BLaER1 (cell line): ENCODE data around the gene SPAAR.
"Not testable (repeated sequence)": the region's sequence is repeated elsewhere in the genome, so short reads cannot be mapped to it uniquely, and the experiment has no call there.

ENCODE experiments used
- H3K27ac ChIP-seq: shearing (Covaris generic); formaldehyde crosslinking; 2 replicates; pipeline ENCODE4 v1.8.1; 2022
- H3K27me3 ChIP-seq: shearing (Covaris generic); formaldehyde crosslinking; 2 replicates; pipeline ENCODE4 v1.8.1; 2022
- H3K36me3 ChIP-seq: shearing (Covaris generic); formaldehyde crosslinking; 2 replicates; pipeline ENCODE4 v1.8.1; 2022
- H3K4me1 ChIP-seq: shearing (Covaris generic); formaldehyde crosslinking; 2 replicates; pipeline ENCODE4 v1.8.1; 2022
- H3K4me2 ChIP-seq: shearing (Covaris generic); formaldehyde crosslinking; 2 replicates; pipeline ENCODE4 v1.8.1; 2022
- H3K4me3 ChIP-seq: shearing (Covaris generic); formaldehyde crosslinking; 2 replicates; pipeline ENCODE4 v1.8.1; 2022
- H3K9ac ChIP-seq: shearing (Covaris generic); formaldehyde crosslinking; 2 replicates; pipeline ENCODE4 v1.8.1; 2022
- H3K9me3 ChIP-seq: shearing (Covaris generic); formaldehyde crosslinking; 2 replicates; pipeline ENCODE4 v1.8.1; 2022
- H4K20me1 ChIP-seq: shearing (Covaris generic); formaldehyde crosslinking; 2 replicates; pipeline ENCODE4 v1.8.1; 2022
- Cebpa-rat ChIP-seq: shearing (Covaris generic); IDR thresholded peaks from 2 replicates; pipeline ENCODE4 v1.8.1; 2022

Gene SPAAR

GRCh38 chr9:35933550-35934067 is 24.3 kb downstream of the SPAAR start:
- Histone ChIP-seq H3K4me3 (no peak overlapping the region), H3K9ac (no peak overlapping the region), H4K20me1 (no peaks in the 10 kb centered on the region), H3K9me3 (no peaks in the 10 kb centered on the region), H3K27ac (no peak overlapping the region), H3K4me2 (no peak overlapping the region), H3K4me1 (peaks cover 21% of the 10 kb centered on the region), H3K36me3 (no peaks in the 10 kb centered on the region), H3K27me3 (no peaks in the 10 kb centered on the region)
- no peak for TF ChIP-seq Cebpa-rat

DNA sequence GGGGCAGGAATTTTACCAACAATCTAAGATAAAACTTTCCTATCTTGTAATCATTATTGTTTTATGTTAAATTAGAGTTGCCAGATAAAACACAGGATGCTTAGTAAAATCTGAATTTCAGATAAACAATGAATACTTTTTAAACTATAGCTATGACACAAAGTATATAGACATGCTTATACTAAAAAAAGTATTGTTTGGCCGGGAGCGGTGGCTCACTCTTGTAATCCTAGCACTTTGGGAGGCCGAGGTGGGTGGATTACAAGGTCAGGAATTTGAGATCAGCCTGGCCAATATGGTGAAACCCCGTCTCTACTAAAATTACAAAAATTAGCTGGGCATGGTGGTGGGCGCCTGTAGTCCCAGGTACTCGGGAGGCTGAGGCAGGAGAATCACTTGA is 24.8 kb downstream of the SPAAR start:
- H3K9ac ChIP-seq, H3K4me2 ChIP-seq, H4K20me1 ChIP-seq, H3K27ac ChIP-seq, H3K9me3 ChIP-seq, H3K4me3 ChIP-seq, H3K36me3 ChIP-seq, H3K27me3 ChIP-seq: not testable (repeated sequence)
- peaks cover 25% of the 10 kb centered on the region for H3K4me1 ChIP-seq

DNA sequence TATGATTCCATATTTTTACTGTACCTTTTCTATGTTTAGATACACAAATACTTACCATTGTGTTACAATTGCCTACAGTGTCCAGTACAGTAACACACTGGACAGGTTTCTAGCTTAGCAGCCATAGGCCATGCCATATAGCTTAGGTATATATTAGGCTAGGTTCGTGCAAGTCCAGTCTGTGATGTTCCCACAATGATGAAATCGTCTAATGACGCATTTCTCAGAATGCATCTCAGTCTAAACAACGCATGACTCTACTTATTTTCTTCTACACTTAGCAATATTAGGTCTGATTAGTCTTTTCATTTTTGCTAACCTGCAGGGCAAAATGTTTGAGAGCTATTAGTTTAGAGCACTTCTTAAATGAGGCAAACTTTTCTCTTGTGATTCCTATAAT is 26.0 kb downstream of the SPAAR start:
- peaks cover 37% of the 10 kb centered on the region for H3K4me1 ChIP-seq
- H3K4me3 ChIP-seq, result no peak overlapping the region
- no peak overlapping the region for H3K27ac ChIP-seq
- no peaks in the 10 kb centered on the region for H3K36me3 ChIP-seq
- no peak overlapping the region for H3K9ac ChIP-seq
- H3K27me3 ChIP-seq, result no peaks in the 10 kb centered on the region
- no peak for TF ChIP-seq Cebpa-rat
- no peak overlapping the region for H3K4me2 ChIP-seq
- H3K9me3 ChIP-seq, result no peaks in the 10 kb centered on the region
- no peaks in the 10 kb centered on the region for H4K20me1 ChIP-seq

GRCh38 chr9:35935755-35936509 is 26.6 kb downstream of the SPAAR start:
- Histone ChIP-seq H3K9me3 (no peaks in the 10 kb centered on the region), H3K4me1 (peaks cover 44% of the 10 kb centered on the region), H3K27me3 (no peaks in the 10 kb centered on the region), H3K4me3 (no peak overlapping the region), H3K4me2 (no peak overlapping the region), H3K27ac (no peak overlapping the region), H3K9ac (no peak overlapping the region), H3K36me3 (no peaks in the 10 kb centered on the region), H4K20me1 (no peaks in the 10 kb centered on the region)
- no peak for TF ChIP-seq Cebpa-rat

- Histone ChIP-seq H3K4me1 (peaks cover 52% of the 10 kb centered on the region), H4K20me1 (no peaks in the 10 kb centered on the region), H3K27ac (no peak overlapping the region), H3K4me3 (no peak overlapping the region), H3K4me2 (peak overlapping the region; percentile 53), H3K36me3 (no peaks in the 10 kb centered on the region), H3K9me3 (no peaks in the 10 kb centered on the region), H3K27me3 (no peaks in the 10 kb centered on the region), H3K9ac (no peak overlapping the region)
- no peak for TF ChIP-seq Cebpa-rat
These were observed 27.9 kb downstream of the SPAAR start for GRCh38 chr9:35937227-35937626.

GRCh38 chr9:35938474-35939356 is 29.4 kb downstream of the SPAAR start:
- TF ChIP-seq Cebpa-rat, result no peak
- no peak overlapping the region for H3K4me3 ChIP-seq
- H3K4me2 ChIP-seq, result peak overlapping the region; percentile 53
- peaks cover 52% of the 10 kb centered on the region for H3K4me1 ChIP-seq
- no peaks in the 10 kb centered on the region for H4K20me1 ChIP-seq
- no peak overlapping the region for H3K9ac ChIP-seq
- H3K27me3 ChIP-seq, result no peaks in the 10 kb centered on the region
- H3K36me3 ChIP-seq, result no peaks in the 10 kb centered on the region
- H3K27ac ChIP-seq, result peak overlapping the region; percentile 32; the same call in 1 of the 2 replicates
- H3K9me3 ChIP-seq, result no peaks in the 10 kb centered on the region

DNA sequence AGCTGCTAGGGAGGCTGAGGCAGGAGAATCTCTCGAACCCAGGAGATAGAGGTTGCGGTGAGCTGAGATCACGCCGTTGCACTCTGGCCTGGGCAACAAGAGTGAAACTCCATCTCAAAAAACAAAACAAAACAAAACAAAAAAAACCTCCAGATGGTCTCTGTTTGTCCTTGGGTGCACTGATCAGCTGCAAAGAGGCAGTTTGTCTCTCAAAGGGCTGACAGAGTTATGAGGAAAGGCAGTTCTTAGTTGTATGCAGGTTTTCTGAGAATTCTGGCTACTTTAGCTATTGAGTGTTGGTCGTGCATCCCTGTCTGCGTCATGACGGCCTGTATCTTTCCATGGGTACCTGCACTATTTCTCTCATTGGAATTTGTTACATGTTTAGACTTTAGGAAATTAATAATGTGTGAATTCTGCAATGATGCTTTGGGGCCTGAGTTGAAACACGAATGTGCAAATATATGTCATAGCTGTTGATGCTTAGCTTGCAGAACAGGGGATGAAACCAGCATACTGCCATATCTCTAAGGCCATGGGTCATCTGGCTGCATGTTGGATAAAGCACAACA is 30.5 kb downstream of the SPAAR start:
- Histone ChIP-seq H4K20me1 (no peaks in the 10 kb centered on the region), H3K27me3 (no peaks in the 10 kb centered on the region), H3K4me3 (no peak overlapping the region), H3K9me3 (no peaks in the 10 kb centered on the region), H3K4me2 (peak overlapping the region; percentile 61), H3K4me1 (peaks cover 52% of the 10 kb centered on the region), H3K36me3 (no peaks in the 10 kb centered on the region), H3K9ac (no peak overlapping the region), H3K27ac (peak overlapping the region; percentile 8; the same call in 1 of the 2 replicates)
- TF ChIP-seq Cebpa-rat, result no peak

DNA sequence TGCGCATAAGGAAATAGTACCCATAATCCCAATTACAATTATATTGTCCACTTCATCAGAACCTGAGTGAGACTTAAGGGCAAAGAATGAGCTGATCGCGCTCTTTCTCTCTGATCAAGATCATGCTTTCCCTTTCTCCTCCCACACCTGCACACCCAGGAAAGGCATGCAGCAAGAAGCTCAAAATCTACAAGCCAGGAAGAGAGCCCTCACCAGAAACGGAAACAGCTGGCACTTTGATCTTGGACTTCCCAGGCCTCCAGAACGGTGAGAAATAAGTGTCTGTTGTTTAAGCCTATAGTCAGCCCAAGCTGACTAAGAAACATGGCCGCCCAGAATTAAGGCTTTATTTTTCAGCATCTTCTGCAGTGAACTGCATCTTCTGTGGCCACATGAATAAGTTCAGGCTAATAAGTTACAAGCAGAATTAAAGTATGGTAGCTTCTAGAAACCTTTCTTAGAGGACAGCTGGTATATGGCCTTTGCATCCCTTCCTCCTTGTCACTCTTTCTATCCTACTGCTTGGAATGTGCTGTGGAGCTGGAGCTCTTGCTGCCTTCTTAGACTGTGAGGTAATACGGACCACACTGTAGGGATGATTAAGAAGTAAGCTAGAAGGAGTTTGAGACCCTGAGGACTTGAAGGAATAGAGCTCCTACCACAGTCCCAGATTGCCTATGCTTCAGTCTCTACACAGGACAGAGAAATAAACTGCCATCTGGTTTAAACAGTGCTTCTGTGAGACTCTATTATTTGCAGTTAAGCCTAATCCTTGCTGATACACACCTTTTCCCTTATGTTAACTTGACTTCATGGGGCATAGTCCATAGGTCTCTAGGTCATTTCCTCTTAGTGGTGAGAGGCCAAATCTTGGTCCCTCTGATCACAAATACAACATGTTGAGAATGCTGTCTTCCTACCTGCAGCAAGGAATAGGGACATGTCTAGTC is 31.4 kb downstream of the SPAAR start:
- H3K9ac ChIP-seq, result no peak overlapping the region

GRCh38 chr9:35942286-35942685 is 33.0 kb downstream of the SPAAR start:
- no peaks in the 10 kb centered on the region for H4K20me1 ChIP-seq
- no peak for TF ChIP-seq Cebpa-rat
- H3K9me3 ChIP-seq, result no peaks in the 10 kb centered on the region
- no peaks in the 10 kb centered on the region for H3K36me3 ChIP-seq
- no peak overlapping the region for H3K4me3 ChIP-seq
- no peak overlapping the region for H3K4me2 ChIP-seq
- H3K27ac ChIP-seq, result no peak overlapping the region
- no peaks in the 10 kb centered on the region for H3K27me3 ChIP-seq
- no peak overlapping the region for H3K9ac ChIP-seq
- H3K4me1 ChIP-seq, result peaks cover 62% of the 10 kb centered on the region

More for the DNA sequence above, 31.4 kb downstream of the SPAAR start:
- Histone ChIP-seq H3K4me3 (no peak overlapping the region), H3K27me3 (no peaks in the 10 kb centered on the region), H3K36me3 (no peaks in the 10 kb centered on the region), H4K20me1 (no peaks in the 10 kb centered on the region), H3K4me2 (peak overlapping the region; percentile 61), H3K4me1 (peaks cover 61% of the 10 kb centered on the region), H3K9me3 (no peaks in the 10 kb centered on the region), H3K27ac (peak overlapping the region; percentile 55)
- TF ChIP-seq Cebpa-rat, result no peak
